Neural crest cell (in vitro differentiated cells): ENCODE results near the gene KRT73. TPM values are rescaled to one million over a fixed set of nuclear protein-coding genes. Genes with fewer than 3 reads are reported as not detected.
"Not testable (repeated sequence)": the region's sequence is repeated elsewhere in the genome, so short reads cannot be mapped to it uniquely, and the experiment has no call there.

Experiments used
- DNase-seq: peaks from one replicate; pipeline ENCODE4 v3.0.0; 2021; ENCODE audit warnings: low read depth, mixed read lengths, low spot score
- H3K27ac Mint-ChIP-seq: one replicate; pipeline ENCODE4 v1.8.0; 2021; ENCODE audit warnings: mild to moderate bottlenecking, mixed read lengths; ENCODE audit not compliant: unreplicated experiment
- H3K27me3 Mint-ChIP-seq: 2 replicates; pipeline ENCODE4 v1.8.0; 2021; ENCODE audit warnings: low read depth, mild to moderate bottlenecking, mixed read lengths
- H3K36me3 Mint-ChIP-seq: 2 replicates; pipeline ENCODE4 v1.8.0; 2021; ENCODE audit warnings: low read depth, mild to moderate bottlenecking, mixed read lengths
- H3K4me1 Mint-ChIP-seq: 2 replicates; pipeline ENCODE4 v1.8.0; 2021; ENCODE audit warnings: mixed read lengths
- H3K4me3 Mint-ChIP-seq: one replicate; pipeline ENCODE4 v1.8.0; 2021; ENCODE audit warnings: mild to moderate bottlenecking, mixed read lengths
- H3K9me3 Mint-ChIP-seq: 2 replicates; pipeline ENCODE4 v1.8.0; 2021; ENCODE audit warnings: mixed read lengths
- CTCF ChIP-seq: fragments of 200-600 bp; sonication (generic); conservative IDR thresholded peaks from 2 replicates; pipeline ENCODE4 v1.5.0; 2021; ENCODE audit warnings: antibody characterized with exemption, mild to moderate bottlenecking
- total RNA-seq: library from RNA; stranded (reverse); gene quantifications from 2 replicates; pipeline ENCODE4 v1.2.1, GENCODE V29; 2021

KRT73 gene
- total RNA-seq, 1 donor from 2014 or later: not detected

DNA sequence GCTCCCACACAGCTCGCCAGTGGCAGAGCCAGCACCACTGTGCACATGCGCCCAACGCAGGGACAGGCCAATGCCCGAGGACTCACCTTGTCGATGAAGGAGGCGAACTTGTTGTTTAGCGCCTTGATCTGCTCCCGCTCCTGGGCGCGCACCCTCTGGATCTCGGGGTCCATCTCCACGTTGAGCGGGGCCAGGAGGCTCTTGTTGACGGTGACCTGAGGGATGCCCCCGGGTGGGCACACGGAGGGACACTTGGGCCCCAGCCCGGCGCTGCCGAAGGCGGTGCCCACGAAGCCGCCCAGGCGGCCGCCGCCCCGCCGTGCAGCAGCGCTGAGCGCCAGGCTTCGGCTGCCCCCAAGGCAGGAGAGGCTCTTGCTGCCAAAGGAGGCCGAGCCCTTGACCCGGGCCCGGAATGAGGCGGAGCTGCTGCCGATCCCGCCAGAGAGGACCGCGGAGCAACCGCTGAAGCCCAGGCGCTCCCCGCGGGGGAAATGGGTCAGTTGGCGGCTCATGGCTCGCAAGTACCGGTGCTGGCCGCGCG is 17.3 kb downstream of the KRT73 start, which contains the start of gene KRT72:
Gene KRT72 (minus strand): TSS at position 523 of the 541 bp plus-strand sequence. CDS start 11 bp downstream, at position 512.
- no peak for TF ChIP-seq CTCF
- no peak for DNase-seq
- H3K36me3 Mint-ChIP-seq: no peaks in the 10 kb centered on the region
- H3K4me3 Mint-ChIP-seq: no peak within 1 kb of the TSS
- no peaks in the 10 kb centered on the region for H3K4me1 Mint-ChIP-seq
- no peak within 1 kb of the TSS for H3K27ac Mint-ChIP-seq
- H3K27me3 Mint-ChIP-seq: peaks cover 44% of the 10 kb centered on the region
- H3K9me3 Mint-ChIP-seq: no peaks in the 10 kb centered on the region

DNA sequence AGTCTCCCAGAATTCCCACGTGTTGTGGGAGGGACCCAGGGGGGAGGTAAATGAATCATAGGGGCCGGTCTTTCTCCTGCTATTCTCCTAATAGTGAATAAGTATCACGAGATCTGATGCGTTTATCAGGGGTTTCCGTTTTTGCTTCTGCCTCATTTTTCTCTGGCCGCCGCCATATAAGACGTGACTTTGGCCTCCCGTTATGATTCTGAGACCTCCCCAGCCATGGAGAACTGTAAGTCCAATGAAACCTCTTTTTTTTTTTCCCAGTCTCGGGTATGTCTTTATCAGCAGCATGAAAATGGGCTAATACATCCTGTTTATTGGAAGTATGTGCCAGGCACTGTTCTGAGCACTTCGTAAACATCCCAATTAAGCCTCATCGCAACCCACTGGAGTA is 17.9 kb downstream of the KRT73 start:
- Mint-ChIP-seq H3K4me3 (no peak overlapping the region), H3K4me1 (no peaks in the 10 kb centered on the region), H3K9me3 (no peaks in the 10 kb centered on the region), H3K27ac (no peak overlapping the region), H3K27me3 (peaks cover 49% of the 10 kb centered on the region), H3K36me3 (no peaks in the 10 kb centered on the region)
- DNase-seq: no peak
- no peak for TF ChIP-seq CTCF

- Mint-ChIP-seq H3K4me3 (no peak overlapping the region), H3K9me3 (no peaks in the 10 kb centered on the region), H3K36me3 (no peaks in the 10 kb centered on the region), H3K27ac (no peak overlapping the region), H3K4me1 (no peaks in the 10 kb centered on the region), H3K27me3 (peaks cover 49% of the 10 kb centered on the region)
- no peak for DNase-seq
- no peak for TF ChIP-seq CTCF
Measured at GRCh38 chr12:52600071-52600470, 18.3 kb downstream of the KRT73 start.

DNA sequence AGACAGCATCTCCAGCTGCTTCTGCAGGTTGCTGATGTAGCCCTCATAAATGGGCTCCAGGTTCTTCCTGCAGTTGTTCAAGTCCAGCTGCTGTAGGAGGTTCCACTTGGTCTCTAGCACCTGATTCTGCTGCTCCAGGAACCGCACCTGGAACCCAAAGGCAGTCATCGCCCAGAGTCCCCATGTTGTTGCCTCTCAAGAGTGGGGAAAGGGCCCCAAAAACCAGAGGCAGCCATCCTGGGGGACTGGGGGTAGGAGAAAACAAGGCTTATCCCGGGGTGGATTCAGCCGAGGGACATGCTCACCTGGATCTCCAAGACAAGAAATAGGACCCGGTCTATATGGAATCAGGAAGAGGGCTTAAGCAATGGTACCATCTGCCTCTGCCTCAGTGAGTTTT is 19.4 kb downstream of the KRT73 start:
- no peak for TF ChIP-seq CTCF
- Mint-ChIP-seq H3K9me3 (no peaks in the 10 kb centered on the region), H3K4me3 (no peak overlapping the region), H3K36me3 (no peaks in the 10 kb centered on the region), H3K27ac (no peak overlapping the region), H3K4me1 (no peaks in the 10 kb centered on the region), H3K27me3 (peaks cover 52% of the 10 kb centered on the region)
- no peak for DNase-seq

GRCh38 chr12:52594237-52594636 is 24.1 kb downstream of the KRT73 start:
- Mint-ChIP-seq H3K27me3 (peaks cover 52% of the 10 kb centered on the region), H3K9me3 (peaks cover 11% of the 10 kb centered on the region)
- not testable (repeated sequence) for H3K36me3 Mint-ChIP-seq, H3K4me3 Mint-ChIP-seq, H3K27ac Mint-ChIP-seq, DNase-seq, H3K4me1 Mint-ChIP-seq

DNA sequence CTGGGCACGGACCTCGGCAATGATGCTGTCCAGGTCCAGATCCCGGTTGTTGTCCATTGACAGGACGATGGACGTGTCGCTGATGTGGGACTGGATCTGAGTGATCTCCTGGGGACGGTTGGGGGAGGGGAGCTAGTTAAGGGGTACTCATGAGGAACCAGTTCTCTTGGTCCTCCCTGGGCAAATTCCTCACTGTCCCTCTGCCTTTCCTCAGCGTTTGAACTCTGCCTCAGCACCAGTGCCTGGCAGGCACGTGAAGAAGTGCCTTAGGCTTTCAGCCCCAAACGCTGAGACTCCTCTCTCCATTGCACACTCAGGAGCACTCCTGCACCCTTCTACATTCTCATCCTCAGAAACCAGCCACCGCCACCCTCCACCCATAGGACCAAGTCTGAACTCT is 26.8 kb downstream of the KRT73 start:
- Mint-ChIP-seq H3K4me1 (no peaks in the 10 kb centered on the region), H3K27me3 (peaks cover 43% of the 10 kb centered on the region), H3K36me3 (no peaks in the 10 kb centered on the region), H3K27ac (no peak overlapping the region), H3K4me3 (no peak overlapping the region), H3K9me3 (peaks cover 11% of the 10 kb centered on the region)
- DNase-seq: no peak
- TF ChIP-seq CTCF: no peak
